Right ventricle myocardium superior (tissue), 1 donor: ENCODE measurements around the gene DLGAP3. TPM values are rescaled to one million over a fixed set of nuclear protein-coding genes. Genes with fewer than 3 reads are reported as not detected.
"Not testable (repeated sequence)": the region's sequence is repeated elsewhere in the genome, so short reads cannot be mapped to it uniquely, and the experiment has no call there.

Experiments used
- ATAC-seq: fragments of 200-7000 bp; cut with Tn5 transposase; one replicate; pipeline ENCODE4 v1.9.1; 2020; ENCODE audit warnings: mild to moderate bottlenecking; ENCODE audit not compliant: poor library complexity
- DNase-seq: peaks from one replicate; pipeline ENCODE4 v3.0.0-alpha.2; 2020
- intact Hi-C: fragments of 100-400 bp; cut with DNase I; formaldehyde crosslinking; loops from one replicate; pipeline ENCODE4 v1.11.2; 2022
- total RNA-seq: library from RNA; stranded (reverse); fragmentation: NEBNext Ultra II Directional; extraction: Animal tissue kit (Norgen Biotek cat#: 25700); gene quantifications from one replicate; pipeline ENCODE4 v1.2.1, GENCODE V29; 2021
- donor health status: DM: no; HTN: yes; CAD: no; lungs with severe emphysema.

Gene DLGAP3
- total RNA-seq, 1 donor from 2014 or later = 0.08 TPM

- intact Hi-C loops = no loop called here
- ATAC-seq (no peak), DNase-seq (no peak)
Measured at GRCh38 chr1:34847094-34847493, 82.4 kb downstream of the DLGAP3 start.

- no peak for ATAC-seq
- intact Hi-C loops = no loop called here
- no peak for DNase-seq
Measured at GRCh38 chr1:34846265-34846664, 83.2 kb downstream of the DLGAP3 start.

- ATAC-seq = no peak
- intact Hi-C loops = no loop called here
- DNase-seq = no peak
Measured at GRCh38 chr1:34845131-34845901, 84.1 kb downstream of the DLGAP3 start.

- ATAC-seq (peak; percentile 19), DNase-seq (no peak)
- intact Hi-C loops = no loop called here
Measured at GRCh38 chr1:34844252-34844634, 85.2 kb downstream of the DLGAP3 start.

- DNase-seq = no peak
- intact Hi-C loops = no loop called here
Measured at GRCh38 chr1:34843392-34844251, 85.8 kb downstream of the DLGAP3 start.

GRCh38 chr1:34842952-34843371 is 86.5 kb downstream of the DLGAP3 start:
- intact Hi-C loops = no loop called here
- DNase-seq = no peak
- no peak for ATAC-seq

More at GRCh38 chr1:34843392-34844251, 85.8 kb downstream of the DLGAP3 start:
- ATAC-seq = no peak

- intact Hi-C loops = no loop called here
- ATAC-seq = no peak
- no peak for DNase-seq
Measured at GRCh38 chr1:34842073-34842472, 87.4 kb downstream of the DLGAP3 start.

GRCh38 chr1:34840426-34840825 is 89.0 kb downstream of the DLGAP3 start:
- DNase-seq = no peak
- intact Hi-C loops = no loop called here

GRCh38 chr1:34839526-34840305 is 89.7 kb downstream of the DLGAP3 start:
- intact Hi-C loops = no loop called here
- ATAC-seq = no peak
- DNase-seq = no peak

More at GRCh38 chr1:34840426-34840825, 89.0 kb downstream of the DLGAP3 start:
- no peak for ATAC-seq

GRCh38 chr1:34833711-34834110 is 95.7 kb downstream of the DLGAP3 start:
- intact Hi-C loops = no loop called here
- DNase-seq = no peak
- ATAC-seq = no peak

GRCh38 chr1:34831721-34832246 is 97.7 kb downstream of the DLGAP3 start:
- no peak for ATAC-seq
- DNase-seq = no peak
- intact Hi-C loops = no loop called here

- DNase-seq (no peak), ATAC-seq (no peak)
- intact Hi-C loops = no loop called here
Measured at GRCh38 chr1:34829250-34829649, 100.2 kb downstream of the DLGAP3 start.

GRCh38 chr1:34828611-34829010 is 100.8 kb downstream of the DLGAP3 start:
- intact Hi-C loops = no loop called here
- ATAC-seq (no peak), DNase-seq (no peak)

GRCh38 chr1:34827341-34827941 is 102.0 kb downstream of the DLGAP3 start:
- ATAC-seq (no peak), DNase-seq (no peak)
- intact Hi-C loops = no loop called here

GRCh38 chr1:34825455-34826091 is 103.9 kb downstream of the DLGAP3 start:
- peak; percentile 86 for ATAC-seq
- DNase-seq = peak; percentile 50
- intact Hi-C loops = no loop called here

GRCh38 chr1:34824817-34825454 is 104.5 kb downstream of the DLGAP3 start:
- peak; percentile 13 for ATAC-seq
- DNase-seq = no peak
- intact Hi-C loops = no loop called here

GRCh38 chr1:34822202-34822601 is 107.2 kb downstream of the DLGAP3 start:
- intact Hi-C loops = no loop called here
- no peak for ATAC-seq

GRCh38 chr1:34818862-34819261 is 110.6 kb downstream of the DLGAP3 start:
- intact Hi-C loops, DNase-seq, ATAC-seq: not testable (repeated sequence)

More at GRCh38 chr1:34822202-34822601, 107.2 kb downstream of the DLGAP3 start:
- DNase-seq = no peak
